Heart left ventricle (tissue), 16 donors: ENCODE data around the gene GNB1L. TPM values are rescaled to one million over a fixed set of nuclear protein-coding genes. Genes with fewer than 3 reads are reported as not detected.

Source experiments
- ATAC-seq, 4 donors: fragments of 200-7000 bp; cut with Tn5 transposase; one replicate each; pipeline ENCODE4 v1.9.1; 2020 to 2022; ENCODE audit warnings: moderate library complexity in 4 of 4, mild to moderate bottlenecking in 3 of 4, moderate number of reproducible peaks in 1 of 4
- DNase-seq, 5 donors: peaks; one replicate each; pipeline ENCODE4 v3.0.0-alpha.2; 2020
- H3K27ac ChIP-seq, 12 donors: fragments of 200-600 bp; sonication (generic) in 4 of 12; one replicate each; pipeline versions ENCODE4 v1.5.0 to v1.8.0; 2016 to 2022; ENCODE audit warnings: mild to moderate bottlenecking in 2 of 12
- H3K27me3 ChIP-seq, 9 donors: fragments of 200-600 bp; sonication (generic) in 2 of 9; one replicate each; pipeline versions ENCODE4 v1.5.1 to v1.8.0; 2016 to 2022; ENCODE audit warnings: mild to moderate bottlenecking in 3 of 9
- H3K36me3 ChIP-seq, 9 donors: fragments of 200-600 bp; sonication (generic) in 2 of 9; one replicate each; pipeline versions ENCODE4 v1.5.0 to v1.8.0; 2018 to 2022; ENCODE audit warnings: mild to moderate bottlenecking in 2 of 9
- H3K4me1 ChIP-seq, 12 donors: fragments of 200-600 bp; sonication (generic) in 4 of 12; one replicate each; pipeline versions ENCODE4 v1.5.0 to v1.8.0; 2016 to 2022; ENCODE audit warnings: mild to moderate bottlenecking in 3 of 12
- H3K4me3 ChIP-seq, 12 donors: fragments of 200-600 bp; sonication (generic) in 4 of 12; one replicate each; pipeline versions ENCODE4 v1.5.0 to v1.8.0; 2017 to 2022; ENCODE audit warnings: mild to moderate bottlenecking in 9 of 12, moderate library complexity in 4 of 12
- H3K9me3 ChIP-seq, 12 donors: fragments of 200-600 bp; sonication (generic) in 4 of 12; one replicate each; pipeline versions ENCODE4 v1.5.0 to v1.8.0; 2016 to 2022; ENCODE audit warnings: mild to moderate bottlenecking in 1 of 12
- POLR2A ChIP-seq, 2 donors: fragments of 450-650 bp; IDR thresholded peaks; one replicate each; pipeline ENCODE4 v1.6.1; 2017; ENCODE audit warnings: antibody characterized with exemption in 2 of 2, mild to moderate bottlenecking in 2 of 2, moderate library complexity in 2 of 2
- WGBS, 4 donors: extraction: QIAGEN DNeasy Blood & Tissue Kit in 2 of 4; methylation state at CpG; one replicate each; pipeline versions ENCODE4 v1.1.5 to v1.1.7; 2013 to 2018; 5-methylcytosine and 5-hydroxymethylcytosine counted together
- intact Hi-C, 10 donors: fragments of 100-400 bp; cut with DNase I; formaldehyde crosslinking; loops; one replicate each; pipeline versions ENCODE4 v1.11.1 to v1.14.2; 2022
- long read RNA-seq, 3 donors: library from polyadenylated mRNA; unstranded; transcript quantifications; one replicate each; pipeline ENCODE4 v2.0.0, GENCODE V29; 2020 to 2021
- polyA plus RNA-seq, 2 donors: library from polyadenylated mRNA; stranded (reverse); fragments of 200-250 nt; gene quantifications; one replicate each; pipeline ENCODE4 v1.2.3, GENCODE V29; 2013
- total RNA-seq, 9 donors: library from RNA; depleted of rRNA in 2 of 9; stranded (reverse); fragments of >200 nt in 2 of 9; fragmentation: NEBNext Ultra II Directional in 3 of 9; extraction: Animal tissue kit (Norgen Biotek cat#: 25700) in 3 of 9; gene quantifications; one replicate each; pipeline versions ENCODE4 v1.1.0 to v1.2.4, GENCODE V29; 2016 to 2023
- TF ChIP-seq, protein P1 (sequence below), 12 donors: fragments of 200-600 bp; sonication (generic) in 4 of 12; IDR thresholded peaks; one replicate each; pipeline versions ENCODE4 v1.5.0 to v1.8.0; 2018 to 2022; ENCODE audit warnings: antibody characterized with exemption in 12 of 12, mild to moderate bottlenecking in 5 of 12
- donor health status: ischemic (EF 13 %, LVEDD 7.1; RV severe dilation, severe dysfunction).
- donor health status: healthy with polysubstance abuse.
- donor health status: DM: no; HTN: yes; CAD: no.
- donor health status: DM: no; HTN: no; CAD: no.
- donor health status: ischemic (EF 25% LVEDD 6.9; RV normal size, moderate dysfunction).
- donor health status: ischemic (EF 25% LVEDD 5.7; RV mildly dilated, moderate dysfunction).
- donor health status: healthy.
- donor health status: DM: yes; HTN: yes; CAD: no.
- donor health status: ischemic (EF 35%, LVEDD 5.7; RV mildly dilated, moderate dysfunction).
- donor health status: nonischemic (EF 11% LVEDD 7.7; RV severe dilation, severe dysfunction).
- donor health status: DM: yes; HTN: yes; CAD: no.
- donor health status: PGD.
- donor health status: ischemic (EF 29% LVEDD 5.4; RV normal size, mild dysfunction).
- donor health status: nonischemic (EF 23%, LVEDD 6.1; RV moderate dilation, normal function).

The GNB1L gene, protein sequence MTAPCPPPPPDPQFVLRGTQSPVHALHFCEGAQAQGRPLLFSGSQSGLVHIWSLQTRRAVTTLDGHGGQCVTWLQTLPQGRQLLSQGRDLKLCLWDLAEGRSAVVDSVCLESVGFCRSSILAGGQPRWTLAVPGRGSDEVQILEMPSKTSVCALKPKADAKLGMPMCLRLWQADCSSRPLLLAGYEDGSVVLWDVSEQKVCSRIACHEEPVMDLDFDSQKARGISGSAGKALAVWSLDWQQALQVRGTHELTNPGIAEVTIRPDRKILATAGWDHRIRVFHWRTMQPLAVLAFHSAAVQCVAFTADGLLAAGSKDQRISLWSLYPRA
- total RNA-seq (1 to 10 TPM; 1.9 to 3.7 (median 2.4) TPM), polyA plus RNA-seq (1 to 10 TPM; 1.6 to 9.2 TPM)
- long read RNA-seq, donor 1, full-length matches to known transcripts, result 3 of 10 reads
- long read RNA-seq, donor 1, partial matches to known transcripts, result 2 of 10 reads
- long read RNA-seq, donor 1, other reads (novel, unspliced or antisense), result 5 of 10 reads
- long read RNA-seq, donor 2, full-length matches to known transcripts, result 22 of 35 reads
- long read RNA-seq, donor 2, partial matches to known transcripts, result 4 of 35 reads
- long read RNA-seq, donor 2, other reads (novel, unspliced or antisense), result 9 of 35 reads
- long read RNA-seq, donor 3, full-length matches to known transcripts, result 5 of 11 reads
- long read RNA-seq, donor 3, partial matches to known transcripts, result 0 of 11 reads
- long read RNA-seq, donor 3, other reads (novel, unspliced or antisense), result 6 of 11 reads

DNA sequence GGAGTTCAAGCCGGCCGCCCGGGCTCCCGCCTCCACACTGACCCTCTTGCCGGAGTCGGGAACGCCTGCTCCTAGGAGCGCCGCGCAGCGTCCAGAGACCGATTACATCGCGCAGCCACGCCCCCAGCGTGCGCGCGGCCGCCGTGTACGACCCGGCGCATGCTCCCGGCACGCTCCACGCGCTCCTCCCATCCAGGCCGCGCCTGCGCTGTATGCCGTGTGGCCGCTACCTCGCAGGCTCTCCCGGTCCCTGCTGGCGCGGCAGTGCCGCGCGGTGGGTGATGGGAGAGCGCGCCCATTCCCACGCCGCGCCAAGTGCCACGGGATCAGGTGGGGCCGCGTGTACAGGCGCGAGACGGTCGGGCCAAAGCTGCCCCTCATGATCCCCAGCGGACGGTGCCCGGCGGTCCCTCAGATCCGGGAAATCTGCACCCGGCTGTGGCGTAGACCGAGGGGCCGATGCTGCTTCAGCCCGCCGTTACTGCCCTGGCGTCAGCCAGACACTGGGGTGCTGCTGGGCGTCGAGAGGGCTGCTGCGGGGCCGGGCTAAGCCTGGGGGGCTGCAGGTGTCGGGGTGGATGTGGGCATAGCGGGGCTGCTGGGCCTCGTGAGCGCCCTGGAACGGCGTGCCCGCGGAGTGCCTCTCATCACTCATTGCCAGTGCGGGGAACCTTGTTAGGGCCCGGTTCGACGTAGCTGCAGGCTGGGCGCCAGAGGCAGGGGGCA, at the start of gene GNB1L, which contains the start of gene RTL10:
GNB1L (minus strand) TSS at position 97 of the 726 bp plus-strand sequence. CDS start 33,519 bp downstream, outside the sequence.
RTL10 (minus strand) TSS at position 97 of the 726 bp plus-strand sequence. CDS start 2,613 bp downstream, outside the sequence.
- intact Hi-C loops, result loop anchor here in 3 of 10 donors (5.0 to 10.0 kb wide), 7 partner anchors 48 to 1760 kb away; partner anchors contain the start of genes COMT (in 1 of the 3), TBX1 (in 1 of the 3) and TXNRD2 (in 1 of the 3)
- Histone ChIP-seq H3K4me1 (peaks cover 0 to 32% (median 24%) of the 10 kb centered on the region in 12 donors), H3K9me3 (no peaks in the 10 kb centered on the region), H3K27ac (peak within 1 kb of the TSS; percentile 83 to 96 (median 93)), H3K36me3 (peaks cover 0 to 26% (median 14%) of the 10 kb centered on the region in 9 donors), H3K27me3 (no peaks in the 10 kb centered on the region), H3K4me3 (peak within 1 kb of the TSS; percentile 63 to 97 (median 80))
- peak; percentile 99 for ATAC-seq
- TF ChIP-seq, protein P1, sequence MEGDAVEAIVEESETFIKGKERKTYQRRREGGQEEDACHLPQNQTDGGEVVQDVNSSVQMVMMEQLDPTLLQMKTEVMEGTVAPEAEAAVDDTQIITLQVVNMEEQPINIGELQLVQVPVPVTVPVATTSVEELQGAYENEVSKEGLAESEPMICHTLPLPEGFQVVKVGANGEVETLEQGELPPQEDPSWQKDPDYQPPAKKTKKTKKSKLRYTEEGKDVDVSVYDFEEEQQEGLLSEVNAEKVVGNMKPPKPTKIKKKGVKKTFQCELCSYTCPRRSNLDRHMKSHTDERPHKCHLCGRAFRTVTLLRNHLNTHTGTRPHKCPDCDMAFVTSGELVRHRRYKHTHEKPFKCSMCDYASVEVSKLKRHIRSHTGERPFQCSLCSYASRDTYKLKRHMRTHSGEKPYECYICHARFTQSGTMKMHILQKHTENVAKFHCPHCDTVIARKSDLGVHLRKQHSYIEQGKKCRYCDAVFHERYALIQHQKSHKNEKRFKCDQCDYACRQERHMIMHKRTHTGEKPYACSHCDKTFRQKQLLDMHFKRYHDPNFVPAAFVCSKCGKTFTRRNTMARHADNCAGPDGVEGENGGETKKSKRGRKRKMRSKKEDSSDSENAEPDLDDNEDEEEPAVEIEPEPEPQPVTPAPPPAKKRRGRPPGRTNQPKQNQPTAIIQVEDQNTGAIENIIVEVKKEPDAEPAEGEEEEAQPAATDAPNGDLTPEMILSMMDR (IDR thresholded peaks at IDR 0.05), result peak in 5 of 12 donors; percentile 4 to 42 (median 19)
- TF ChIP-seq POLR2A (IDR thresholded peaks at IDR 0.05), result peak in 1 of 2 donors; percentile 97
- peak; percentile 97 to 99 (median 98) for DNase-seq
- WGBS, 4 donors, result 0 to 1% (median 0%) methylated on average over 21 to 81 of the region's 81 CpGs

DNA sequence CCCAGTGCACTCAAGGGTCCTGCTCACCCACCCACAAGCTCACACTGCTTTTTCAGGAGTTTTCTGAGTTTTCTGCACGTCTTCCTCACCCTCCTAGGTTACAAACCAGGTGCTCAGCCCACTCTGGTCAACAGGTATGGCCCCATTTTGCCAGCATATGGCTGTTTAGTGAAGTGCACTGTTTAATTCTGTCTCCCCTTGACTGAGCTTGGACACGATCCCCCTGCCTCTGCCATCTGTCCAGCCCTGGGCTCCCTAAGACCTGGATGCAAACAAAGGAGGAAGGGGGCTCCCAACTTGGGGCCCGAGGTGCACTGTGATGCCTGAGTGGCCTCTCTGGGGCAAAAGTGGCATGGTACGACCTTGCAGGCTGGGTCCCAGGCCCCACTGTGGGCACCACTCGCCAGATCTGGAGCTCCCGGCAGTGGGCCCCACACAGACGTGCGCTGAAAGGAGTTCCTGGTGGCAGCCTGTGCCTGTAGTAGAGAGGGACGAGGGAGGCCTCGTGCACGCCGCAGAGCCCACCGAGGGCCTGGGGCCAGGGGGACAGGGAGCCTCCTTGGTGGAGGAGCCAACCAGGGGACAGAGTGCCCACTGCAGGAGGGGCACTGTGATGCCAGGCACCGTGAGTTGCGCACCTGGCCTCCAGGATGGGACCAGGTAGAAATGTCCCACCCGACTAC, 49.6 kb upstream of the GNB1L start:
- 86 to 94% (median 89%) methylated on average over 14 to 16 of the region's 16 CpGs for WGBS, 4 donors
- H3K27ac ChIP-seq, result no peak overlapping the region
- H3K4me3 ChIP-seq, result no peak overlapping the region
- TF ChIP-seq POLR2A (IDR thresholded peaks at IDR 0.05), result no peak
- TF ChIP-seq, protein P1 (IDR thresholded peaks at IDR 0.05), result no peak
- no peak for DNase-seq
- no peaks in the 10 kb centered on the region for H3K4me1 ChIP-seq
- intact Hi-C loops, result no loop called here
- no peaks in the 10 kb centered on the region for H3K27me3 ChIP-seq
- H3K36me3 ChIP-seq, result peaks cover 0 to 37% (median 10%) of the 10 kb centered on the region in 9 donors
- ATAC-seq, result peak in 1 of 4 donors; percentile 30
- H3K9me3 ChIP-seq, result no peaks in the 10 kb centered on the region

DNA sequence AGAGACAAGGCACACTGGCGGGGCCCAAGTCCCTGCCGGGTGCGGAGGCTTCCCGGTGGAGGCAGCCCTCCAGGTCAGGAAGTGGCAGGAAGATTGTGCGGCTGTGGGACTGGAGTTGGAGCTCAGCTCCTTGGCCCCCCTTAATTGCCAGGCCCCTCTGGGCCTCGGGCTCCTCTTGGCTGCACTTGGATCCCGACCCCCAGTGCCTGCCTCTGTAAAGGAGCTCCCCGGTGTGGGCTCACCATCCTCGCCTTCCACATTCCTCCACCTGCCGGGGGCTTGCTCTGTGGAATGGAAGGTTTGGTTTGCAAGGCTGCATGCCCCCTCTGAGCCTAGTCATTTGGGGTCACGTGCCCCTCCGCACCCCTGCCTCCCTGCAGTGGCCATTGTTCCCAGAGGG, 48.8 kb upstream of the GNB1L start:
- TF ChIP-seq, protein P1 (IDR thresholded peaks at IDR 0.05), result no peak
- Histone ChIP-seq H3K27ac (no peak overlapping the region), H3K4me3 (no peak overlapping the region), H3K9me3 (no peaks in the 10 kb centered on the region), H3K4me1 (no peaks in the 10 kb centered on the region), H3K36me3 (peaks cover 0 to 39% (median 15%) of the 10 kb centered on the region in 9 donors), H3K27me3 (no peaks in the 10 kb centered on the region)
- DNase-seq (no peak), ATAC-seq (no peak)
- intact Hi-C loops, result no loop called here
- WGBS, 4 donors, result 81 to 85% (median 84%) methylated on average over 10 to 12 of the region's 12 CpGs
